Stomach (tissue), 9 donors: ENCODE measurements around the gene ZCCHC14. TPM values are rescaled to one million over a fixed set of nuclear protein-coding genes. Genes with fewer than 3 reads are reported as not detected.
"Not testable (repeated sequence)": the region's sequence is repeated elsewhere in the genome, so short reads cannot be mapped to it uniquely, and the experiment has no call there.

ENCODE experiments used
- DNase-seq, 2 donors: peaks; one replicate each; pipeline versions ENCODE4 v3.0.0 to v3.0.0-alpha.2; 2013 to 2019
- H3K27ac ChIP-seq, 5 donors: fragments of 200-600 bp in 4 of 5; sonication (generic) in 4 of 5; one replicate each; pipeline ENCODE4 v1.5.1; 2013 to 2019; ENCODE audit warnings: mild to moderate bottlenecking in 1 of 5, moderate library complexity in 1 of 5
- H3K27me3 ChIP-seq, 3 donors: fragments of 200-600 bp; sonication (generic); one replicate each; pipeline ENCODE4 v1.5.1; 2017 to 2019; ENCODE audit warnings: mixed run types in 1 of 3
- H3K36me3 ChIP-seq, 4 donors: fragments of 200-600 bp; sonication (generic); 1 replicate in 3 of 4; 2 replicates in 1 of 4; pipeline ENCODE4 v1.5.1; 2016 to 2019
- H3K4me1 ChIP-seq, 4 donors: fragments of 200-600 bp; sonication (generic); one replicate each; pipeline ENCODE4 v1.5.1; 2016 to 2019
- H3K4me3 ChIP-seq, 4 donors: fragments of 200-600 bp; sonication (generic) in 3 of 4; one replicate each; pipeline ENCODE4 v1.5.1; 2016 to 2019; ENCODE audit warnings: mild to moderate bottlenecking in 1 of 4
- H3K9me3 ChIP-seq, 4 donors: fragments of 200-600 bp; sonication (generic); one replicate each; pipeline ENCODE4 v1.5.1; 2016 to 2019
- EP300 ChIP-seq: sonication (generic); formaldehyde crosslinking; IDR thresholded peaks from one replicate; pipeline ENCODE4 v1.6.1; 2017; ENCODE audit warnings: antibody characterized with exemption
- POLR2A ChIP-seq, 4 donors: fragments of 450-650 bp; IDR thresholded peaks; one replicate each; pipeline ENCODE4 v1.6.1; 2016; ENCODE audit warnings: antibody characterized with exemption in 4 of 4, control low read depth in 2 of 4, mild to moderate bottlenecking in 1 of 4, moderate library complexity in 1 of 4
- POLR2AphosphoS5 ChIP-seq, 3 donors: sonication (generic); formaldehyde crosslinking; IDR thresholded peaks; one replicate each; pipeline ENCODE4 v1.6.1; 2016; ENCODE audit warnings: antibody characterized with exemption in 3 of 3
- WGBS, 5 donors: extraction: QIAGEN DNeasy Blood & Tissue Kit in 3 of 5; methylation state at CpG; one replicate each; pipeline versions ENCODE4 v1.1.5 to v1.1.7; 2013 to 2018; 5-methylcytosine and 5-hydroxymethylcytosine counted together
- intact Hi-C: fragments of 100-400 bp; cut with DNase I; formaldehyde crosslinking; loops from one replicate; pipeline ENCODE4 v1.15.1; 2023; ENCODE audit warnings: low total_unique reads
- polyA plus RNA-seq, 3 donors: library from polyadenylated mRNA; stranded (reverse); fragments of 200-250 nt; gene quantifications; one replicate each; pipeline ENCODE4 v1.2.3, GENCODE V29; 2013
- total RNA-seq, 5 donors: library from RNA; depleted of rRNA; stranded (reverse); fragments of >200 nt; gene quantifications; one replicate each; pipeline versions ENCODE4 v1.1.0 to v1.2.3, GENCODE V29; 2014 to 2016
- TF ChIP-seq, protein P1 (sequence below), 7 experiments: fragments of 450-650 bp in 4 of 7; fragments of 200-600 bp in 3 of 7; sonication (generic) in 3 of 7; IDR thresholded peaks; one replicate each; pipeline ENCODE4 v1.5.1; 2016 to 2019; ENCODE audit warnings: antibody characterized with exemption in 7 of 7, control low read depth in 2 of 7, mild to moderate bottlenecking in 1 of 7
- donor health status: healthy with polysubstance abuse.
- donor health status: Bipolar disorder and iron deficiency.
- donor health status: healthy.

Gene ZCCHC14
- total and polyA plus RNA-seq, 8 donors = 5.4 to 25.9 (median 16.7) TPM

DNA sequence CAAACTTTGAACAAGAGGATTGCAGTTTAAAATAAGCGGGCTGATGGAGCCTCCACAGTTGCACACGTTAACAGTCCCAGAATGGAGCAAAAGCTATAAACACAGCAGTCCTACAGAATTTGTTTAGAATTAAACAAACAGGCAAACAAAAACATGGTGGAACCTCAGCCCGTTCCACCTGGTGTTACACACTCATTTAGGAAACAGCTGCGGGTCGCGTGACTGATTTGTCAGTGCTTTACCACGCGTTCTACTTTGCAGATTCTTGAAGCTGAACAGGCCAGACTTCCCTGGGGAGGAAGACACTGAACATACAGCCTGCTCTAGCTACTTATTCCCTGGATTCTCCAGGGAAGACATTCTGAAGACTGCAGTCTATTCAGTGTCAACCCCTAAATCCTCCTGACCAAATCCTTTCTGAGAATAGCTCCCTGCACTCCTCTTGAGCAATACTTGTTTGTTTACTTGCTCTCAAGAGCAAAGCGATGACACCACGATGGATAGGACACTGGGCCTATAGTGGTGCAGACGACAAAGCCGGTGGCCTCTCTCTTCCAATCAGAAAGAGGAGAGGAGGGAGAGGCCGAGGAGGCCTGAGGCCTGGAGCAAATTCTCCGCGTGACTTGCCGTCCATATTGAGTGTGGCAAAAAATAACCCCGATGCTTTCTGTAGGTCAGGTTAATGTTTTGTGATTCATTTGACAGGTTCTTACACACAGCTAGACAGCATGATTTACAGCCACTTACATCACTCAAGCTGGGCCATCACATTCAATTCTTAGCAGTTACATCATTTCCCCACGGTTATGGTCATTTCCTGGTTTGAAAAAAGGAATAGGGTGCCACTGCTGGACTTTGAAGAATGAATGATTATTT, 104.6 kb downstream of the ZCCHC14 start:
- intact Hi-C loops = no loop called here
- Histone ChIP-seq H3K4me3 (peak overlapping the region in 3 of 4 donors; percentile 1 to 22 (median 9)), H3K27ac (peak overlapping the region; percentile 79 to 100 (median 91)), H3K36me3 (no peaks in the 10 kb centered on the region), H3K27me3 (no peaks in the 10 kb centered on the region), H3K9me3 (no peaks in the 10 kb centered on the region), H3K4me1 (peaks cover 22 to 52% (median 32%) of the 10 kb centered on the region in 4 donors)
- peak; percentile 80 to 96 (median 92) for TF ChIP-seq POLR2AphosphoS5 (IDR thresholded peaks at IDR 0.05)
- TF ChIP-seq, protein P1, sequence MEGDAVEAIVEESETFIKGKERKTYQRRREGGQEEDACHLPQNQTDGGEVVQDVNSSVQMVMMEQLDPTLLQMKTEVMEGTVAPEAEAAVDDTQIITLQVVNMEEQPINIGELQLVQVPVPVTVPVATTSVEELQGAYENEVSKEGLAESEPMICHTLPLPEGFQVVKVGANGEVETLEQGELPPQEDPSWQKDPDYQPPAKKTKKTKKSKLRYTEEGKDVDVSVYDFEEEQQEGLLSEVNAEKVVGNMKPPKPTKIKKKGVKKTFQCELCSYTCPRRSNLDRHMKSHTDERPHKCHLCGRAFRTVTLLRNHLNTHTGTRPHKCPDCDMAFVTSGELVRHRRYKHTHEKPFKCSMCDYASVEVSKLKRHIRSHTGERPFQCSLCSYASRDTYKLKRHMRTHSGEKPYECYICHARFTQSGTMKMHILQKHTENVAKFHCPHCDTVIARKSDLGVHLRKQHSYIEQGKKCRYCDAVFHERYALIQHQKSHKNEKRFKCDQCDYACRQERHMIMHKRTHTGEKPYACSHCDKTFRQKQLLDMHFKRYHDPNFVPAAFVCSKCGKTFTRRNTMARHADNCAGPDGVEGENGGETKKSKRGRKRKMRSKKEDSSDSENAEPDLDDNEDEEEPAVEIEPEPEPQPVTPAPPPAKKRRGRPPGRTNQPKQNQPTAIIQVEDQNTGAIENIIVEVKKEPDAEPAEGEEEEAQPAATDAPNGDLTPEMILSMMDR (IDR thresholded peaks at IDR 0.05) = no peak
- DNase-seq = peak; percentile 93 to 98
- WGBS, 5 donors = 9 to 16% (median 12%) methylated on average over 18 of the region's 18 CpGs

DNA sequence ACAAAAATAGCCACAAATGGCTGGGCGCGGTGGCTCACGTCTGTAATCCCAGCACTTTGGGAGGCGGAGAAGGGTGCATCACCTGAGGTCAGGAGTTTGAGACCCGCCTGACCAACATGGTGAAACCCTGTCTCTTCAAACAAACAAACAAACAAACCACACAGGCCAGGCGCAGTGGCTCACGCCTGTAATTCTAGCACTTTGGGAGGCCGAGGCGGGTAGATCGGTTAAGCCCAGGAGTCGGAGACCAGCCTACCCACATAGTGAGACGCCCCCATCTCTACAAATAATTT, 108.0 kb downstream of the ZCCHC14 start:
- intact Hi-C loops = loop anchor here (5.0 kb wide), 1 partner anchor 63 kb away; no protein-coding TSS in a partner anchor
- DNase-seq, H3K27me3 ChIP-seq, H3K36me3 ChIP-seq, H3K9me3 ChIP-seq: not testable (repeated sequence)
- H3K4me3 ChIP-seq = peak overlapping the region; percentile 63 to 97 (median 77)
- peaks cover 43 to 72% (median 55%) of the 10 kb centered on the region in 4 donors for H3K4me1 ChIP-seq
- peak overlapping the region; percentile 84 to 96 (median 94) for H3K27ac ChIP-seq
- 84 to 93% (median 90%) methylated on average over 12 of the region's 12 CpGs for WGBS, 5 donors

- Histone ChIP-seq H3K36me3 (no peaks in the 10 kb centered on the region), H3K4me1 (peaks cover 47 to 75% (median 60%) of the 10 kb centered on the region in 4 donors), H3K9me3 (no peaks in the 10 kb centered on the region), H3K4me3 (peak overlapping the region; percentile 63 to 97 (median 77)), H3K27ac (peak overlapping the region; percentile 84 to 96 (median 94)), H3K27me3 (no peaks in the 10 kb centered on the region)
- intact Hi-C loops = loop anchor here (5.0 kb wide), 1 partner anchor 62 kb away; no protein-coding TSS in a partner anchor
- WGBS, 5 donors = 7 to 35% (median 10%) methylated on average over 15 to 64 of the region's 64 CpGs
- TF ChIP-seq, protein P1 (IDR thresholded peaks at IDR 0.05) = no peak
- peak in 1 of 3 donors; percentile 3 for TF ChIP-seq POLR2AphosphoS5 (IDR thresholded peaks at IDR 0.05)
- peak; percentile 44 to 82 for DNase-seq
Measured at GRCh38 chr16:87384162-87384874, 108.5 kb downstream of the ZCCHC14 start.

GRCh38 chr16:87383505-87384161, 109.2 kb downstream of the ZCCHC14 start, which contains the start of gene FBXO31:
Gene FBXO31, minus strand, starts transcription at chr16:87383776. Its CDS starts 32 bp downstream, at chr16:87383744.
- WGBS, 5 donors = 0% methylated on average over 29 to 90 of the region's 92 CpGs
- DNase-seq = peak; percentile 89 to 95
- Histone ChIP-seq H3K4me1 (peaks cover 47 to 75% (median 65%) of the 10 kb centered on the region in 4 donors), H3K4me3 (peak within 1 kb of the TSS; percentile 63 to 97 (median 77)), H3K9me3 (no peaks in the 10 kb centered on the region), H3K27me3 (no peaks in the 10 kb centered on the region), H3K27ac (peak within 1 kb of the TSS; percentile 84 to 96 (median 94)), H3K36me3 (no peaks in the 10 kb centered on the region)
- intact Hi-C loops = loop anchor here (5.0 kb wide), 1 partner anchor 61 kb away; no protein-coding TSS in a partner anchor
- no peak for TF ChIP-seq POLR2A (IDR thresholded peaks at IDR 0.05)
- TF ChIP-seq POLR2AphosphoS5 (IDR thresholded peaks at IDR 0.05) = peak; percentile 60 to 81 (median 67)
- no peak for TF ChIP-seq EP300
- TF ChIP-seq, protein P1 (IDR thresholded peaks at IDR 0.05) = no peak
